K562 (cell line): Measurements from ENCODE around the gene MYADML2. TPM values are rescaled to one million over a fixed set of nuclear protein-coding genes. Genes with fewer than 3 reads are reported as not detected.

Source experiments
- ATAC-seq: fragments of 200-7000 bp; cut with Tn5 transposase; 3 replicates; pipeline ENCODE4 v1.9.1; 2020; ENCODE audit warnings: moderate library complexity
- BruUV-seq: library from RNA; stranded (reverse); fragments of 400-500 nt; replicated peaks from 2 replicates; lab custom pipeline; 2021; lab: Mats Ljungman, UMichigan
- CTCF ChIA-PET: fragments of 300-600 bp; formaldehyde crosslinking; extraction: SDS; loops from one replicate; lab custom pipeline; 2021; ENCODE audit warnings: low intra/inter-chr PET ratio; lab: Yijun Ruan, JAX
- POLR2A ChIA-PET: fragments of 300-600, 350-650 bp; sonication (Branson Sonifier 250); formaldehyde crosslinking; extraction: SDS; loops from one replicate; lab custom pipeline; 2021; ENCODE audit warnings: antibody characterized with exemption, inconsistent platforms; lab: Yijun Ruan, JAX
- DNase-seq, 4 experiments: peaks; one replicate each; pipeline versions ENCODE4 v3.0.0 to v3.0.0-alpha.2; 2011 to 2018; ENCODE audit warnings: low spot score in 3 of 4, mixed read lengths in 3 of 4; ENCODE audit errors: extremely low read depth in 1 of 4
- FAIRE-seq: peaks from 2 replicates; lab custom pipeline; 2011; peaks lifted over from hg19 to GRCh38; lab: Jason Lieb, UNC
- H2AFZ ChIP-seq: 2 replicates; pipeline ENCODE4 v1.6.0; 2011; ENCODE audit warnings: low read depth, low read length, control low read depth, inconsistent platforms
- H3K27ac ChIP-seq: fragments of 200-600 bp; 3 replicates; pipeline ENCODE4 v1.8.0; 2011; ENCODE audit warnings: low read depth, mild to moderate bottlenecking, control low read depth, inconsistent platforms, low read length, moderate library complexity, mixed read lengths; ENCODE audit errors: extremely low read depth
- H3K27me3 ChIP-seq, 2 experiments: fragments of 300-600 bp in 1 of 2; 2 replicates in 1 of 2; 3 replicates in 1 of 2; pipeline versions ENCODE4 v1.6.0 to v1.8.0; 2011; ENCODE audit warnings: inconsistent platforms in 2 of 2, low read length in 2 of 2, mild to moderate bottlenecking in 1 of 2, mixed read lengths in 1 of 2, moderate library complexity in 1 of 2; ENCODE audit not compliant: control insufficient read depth in 2 of 2, insufficient read depth in 2 of 2
- H3K36me3 ChIP-seq: fragments of 300-600 bp; 3 replicates; pipeline ENCODE4 v1.8.0; 2011; ENCODE audit warnings: mild to moderate bottlenecking, low read length, inconsistent platforms; ENCODE audit not compliant: control insufficient read depth, insufficient read depth
- H3K4me1 ChIP-seq, 2 experiments: fragments of 200-600 bp in 1 of 2; replicated peaks in 1 of 2; 2 replicates in 1 of 2; 3 replicates in 1 of 2; pipeline versions ENCODE4 v1.5.1 to v1.8.0; 2011; ENCODE audit warnings: inconsistent platforms in 2 of 2, low read length in 2 of 2, mild to moderate bottlenecking in 1 of 2, mixed read lengths in 1 of 2, moderate library complexity in 1 of 2; ENCODE audit not compliant: control insufficient read depth in 2 of 2, insufficient read depth in 2 of 2
- H3K4me2 ChIP-seq: 2 replicates; pipeline ENCODE4 v1.6.1; 2011; ENCODE audit warnings: low read length, control low read depth, inconsistent platforms, mixed read lengths; ENCODE audit not compliant: insufficient read depth
- H3K4me3 ChIP-seq: fragments of 200-600 bp; sonication (generic), shearing (Covaris generic); 2 replicates; pipeline ENCODE4 v1.5.1; 2016; ENCODE audit warnings: control low read depth, inconsistent platforms
- H3K79me2 ChIP-seq: fragments of 200-600 bp; 3 replicates; pipeline ENCODE4 v1.8.0; 2011; ENCODE audit warnings: low read length, inconsistent platforms; ENCODE audit not compliant: control insufficient read depth, insufficient read depth
- H3K9ac ChIP-seq, 2 experiments: 2 replicates each; pipeline versions ENCODE4 v1.6.0 to v1.6.1; 2011; ENCODE audit warnings: low read depth in 2 of 2, low read length in 2 of 2, control low read depth in 1 of 2, inconsistent platforms in 1 of 2, mild to moderate bottlenecking in 1 of 2, mixed read lengths in 1 of 2; ENCODE audit not compliant: insufficient read depth in 1 of 2
- H3K9me1 ChIP-seq: one replicate; pipeline ENCODE4 v1.6.0; 2011; ENCODE audit warnings: inconsistent platforms, mild to moderate bottlenecking, low read length, moderate library complexity; ENCODE audit not compliant: control insufficient read depth, insufficient read depth
- H3K9me3 ChIP-seq: replicated peaks from 2 replicates; pipeline ENCODE4 v1.5.1; 2011; ENCODE audit warnings: low read depth, low read length, inconsistent platforms; ENCODE audit not compliant: control insufficient read depth, insufficient read depth
- H4K20me1 ChIP-seq: replicated peaks from 2 replicates; pipeline ENCODE4 v1.6.1; 2011; ENCODE audit warnings: low read length, inconsistent platforms, mixed read lengths; ENCODE audit not compliant: control insufficient read depth, insufficient read depth
- HOMEZ ChIP-seq: fragments of 250-450 bp; sonication (Bioruptor Pico); IDR thresholded peaks from 2 replicates; pipeline ENCODE4 v1.4.0; 2020; ENCODE audit warnings: mild to moderate bottlenecking, moderate library complexity
- RBFOX2 ChIP-seq: fragments of 200-400 bp; formaldehyde crosslinking; IDR thresholded peaks from 2 replicates; pipeline ENCODE4 v1.6.1; 2017; ENCODE audit warnings: low read depth, mild to moderate bottlenecking, low read length, moderate library complexity
- RNF219 ChIP-seq: fragments of 250-450 bp; sonication (Bioruptor Pico); IDR thresholded peaks from 2 replicates; pipeline ENCODE4 v1.5.0; 2022; ENCODE audit warnings: mild to moderate bottlenecking
- ZNF79 ChIP-seq: fragments of 250-450 bp; sonication (Bioruptor Pico); IDR thresholded peaks from 2 replicates; pipeline ENCODE4 v1.4.0; 2020; ENCODE audit warnings: low read depth, mild to moderate bottlenecking, moderate library complexity
- WGBS: fragments of 100-300 bp; shearing (Covaris generic); methylation state at CpG from one replicate; pipeline ENCODE4 v1.1.6; 2016; ENCODE audit warnings: low coverage, mixed read lengths; ENCODE audit not compliant: insufficient coverage; ENCODE audit errors: missing lambda C conversion rate; 5-methylcytosine and 5-hydroxymethylcytosine counted together
- in situ Hi-C: fragments of 300-500 bp; cut with MboI; formaldehyde crosslinking; loops from 4 replicates; pipeline ENCODE4 v1.15.0; 2018; ENCODE audit warnings: inconsistent platforms, mixed read lengths
- intact Hi-C: fragments of 100-400 bp; cut with micrococcal nuclease; formaldehyde crosslinking; loops from 2 replicates; pipeline ENCODE4 v1.14.2; 2022
- polyA plus RNA-seq, 8 experiments: library from polyadenylated mRNA; depleted of rRNA in 4 of 8; stranded (reverse) in 5 of 8; unstranded in 3 of 8; fragments of >200 nt; fragmentation: Nextera tagmentation in 2 of 8; fragmentation: Illumina TruSeq in 1 of 8; extraction: Ambion mirVana in 2 of 8; extraction: Trizol in 1 of 8; gene quantifications; 2 replicates each; pipeline versions ENCODE4 v1.2.1 to v1.2.3, GENCODE V29; 2011 to 2014; ENCODE audit warnings: inconsistent platforms in 1 of 8, missing spikeins in 1 of 8
- total RNA-seq, 7 experiments: library from RNA; depleted of rRNA in 6 of 7; stranded (reverse); fragments of >200 nt in 6 of 7; fragmentation: Illumina TruSeq in 2 of 7; extraction: Trizol in 2 of 7; gene quantifications; 2 replicates each; pipeline versions ENCODE4 v1.2.1 to v1.2.3, GENCODE V29; 2011 to 2021; ENCODE audit warnings: low replicate concordance in 1 of 7
- TF ChIP-seq, protein P1 (sequence below), 2 experiments: fragments of 450-650 bp; conservative IDR thresholded peaks; 2 replicates each; pipeline ENCODE4 v1.6.1; 2017; ENCODE audit warnings: mild to moderate bottlenecking in 2 of 2, moderate library complexity in 2 of 2
- TF ChIP-seq, protein P2 (sequence below): sonication (generic); formaldehyde crosslinking; IDR thresholded peaks from 2 replicates; pipeline ENCODE4 v1.4.0; 2020; ENCODE audit warnings: mild to moderate bottlenecking, missing genetic modification reagents

Gene MYADML2
- total and polyA plus RNA-seq, 9 of the 15 experiments (the other 6 are each of a cell fraction or from before 2014, with no cell fraction given), result not detected

- DNase-seq (no peak), ATAC-seq (no peak), FAIRE-seq (no peak)
- Histone ChIP-seq H3K36me3 (peaks cover 67% of the 10 kb centered on the region; the same call in 2 of the 3 replicates), H3K9ac (peak overlapping the region in 1 of 2 experiments; percentile 43; a peak in 1 of 4 replicates), H3K9me1 (peaks cover 3% of the 10 kb centered on the region), H3K4me2 (no peak overlapping the region), H3K27ac (no peak overlapping the region), H3K9me3 (no peaks in the 10 kb centered on the region), H2AFZ (no peak overlapping the region), H4K20me1 (no peaks in the 10 kb centered on the region; the same call in 1 of the 2 replicates), H3K4me3 (no peak overlapping the region), H3K4me1 (peaks cover 20 to 98% of the 10 kb centered on the region in 2 experiments), H3K27me3 (no peaks in the 10 kb centered on the region), H3K79me2 (peaks cover 21% of the 10 kb centered on the region)
- BruUV-seq, result no TSS peak
- intact Hi-C loops (no loop called here), in situ Hi-C loops (no loop called here)
- ChIA-PET POLR2A (interaction anchor here (0.5 to 1.3 kb wide), 2 partner anchors 13 to 37 kb away, joined by 3 read pairs; no protein-coding TSS in a partner anchor), CTCF (no interaction called here)
- TF ChIP-seq, protein P1, sequence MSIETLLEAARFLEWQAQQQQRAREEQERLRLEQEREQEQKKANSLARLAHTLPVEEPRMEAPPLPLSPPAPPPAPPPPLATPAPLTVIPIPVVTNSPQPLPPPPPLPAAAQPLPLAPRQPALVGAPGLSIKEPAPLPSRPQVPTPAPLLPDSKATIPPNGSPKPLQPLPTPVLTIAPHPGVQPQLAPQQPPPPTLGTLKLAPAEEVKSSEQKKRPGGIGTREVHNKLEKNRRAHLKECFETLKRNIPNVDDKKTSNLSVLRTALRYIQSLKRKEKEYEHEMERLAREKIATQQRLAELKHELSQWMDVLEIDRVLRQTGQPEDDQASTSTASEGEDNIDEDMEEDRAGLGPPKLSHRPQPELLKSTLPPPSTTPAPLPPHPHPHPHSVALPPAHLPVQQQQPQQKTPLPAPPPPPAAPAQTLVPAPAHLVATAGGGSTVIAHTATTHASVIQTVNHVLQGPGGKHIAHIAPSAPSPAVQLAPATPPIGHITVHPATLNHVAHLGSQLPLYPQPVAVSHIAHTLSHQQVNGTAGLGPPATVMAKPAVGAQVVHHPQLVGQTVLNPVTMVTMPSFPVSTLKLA (conservative IDR thresholded peaks at IDR 0.05), result no peak
- TF ChIP-seq, protein P2, sequence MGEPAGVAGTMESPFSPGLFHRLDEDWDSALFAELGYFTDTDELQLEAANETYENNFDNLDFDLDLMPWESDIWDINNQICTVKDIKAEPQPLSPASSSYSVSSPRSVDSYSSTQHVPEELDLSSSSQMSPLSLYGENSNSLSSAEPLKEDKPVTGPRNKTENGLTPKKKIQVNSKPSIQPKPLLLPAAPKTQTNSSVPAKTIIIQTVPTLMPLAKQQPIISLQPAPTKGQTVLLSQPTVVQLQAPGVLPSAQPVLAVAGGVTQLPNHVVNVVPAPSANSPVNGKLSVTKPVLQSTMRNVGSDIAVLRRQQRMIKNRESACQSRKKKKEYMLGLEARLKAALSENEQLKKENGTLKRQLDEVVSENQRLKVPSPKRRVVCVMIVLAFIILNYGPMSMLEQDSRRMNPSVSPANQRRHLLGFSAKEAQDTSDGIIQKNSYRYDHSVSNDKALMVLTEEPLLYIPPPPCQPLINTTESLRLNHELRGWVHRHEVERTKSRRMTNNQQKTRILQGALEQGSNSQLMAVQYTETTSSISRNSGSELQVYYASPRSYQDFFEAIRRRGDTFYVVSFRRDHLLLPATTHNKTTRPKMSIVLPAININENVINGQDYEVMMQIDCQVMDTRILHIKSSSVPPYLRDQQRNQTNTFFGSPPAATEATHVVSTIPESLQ (CRISPR knock-in tag), result no peak
- peak; percentile 20; the same call in 1 of the 2 replicates for TF ChIP-seq RBFOX2
- TF ChIP-seq HOMEZ (CRISPR knock-in tag), result no peak
- no peak for TF ChIP-seq ZNF79 (CRISPR knock-in tag)
- no peak for TF ChIP-seq RNF219 (CRISPR knock-in tag)
- 93% methylated on average over 10 of the region's 10 CpGs for WGBS
These were observed 41.0 kb downstream of the MYADML2 start for GRCh38 chr17:81905993-81906392.
